Endothelial cell of umbilical vein (primary cell): Measurements from ENCODE around the gene TRNT1.

Source experiments
- CTCF ChIP-seq, 2 donors: IDR thresholded peaks; 1 replicate in 1 of 2; 2 replicates in 1 of 2; pipeline ENCODE4 v1.5.1; 2011; ENCODE audit warnings: low read length in 2 of 2, mild to moderate bottlenecking in 2 of 2, moderate library complexity in 2 of 2, control low read depth in 1 of 2, inconsistent platforms in 1 of 2, low read depth in 1 of 2; ENCODE audit not compliant: insufficient read depth in 1 of 2; ENCODE audit errors: extremely low read depth in 1 of 2
- EZH2 ChIP-seq: IDR thresholded peaks from 2 replicates; pipeline ENCODE4 v1.6.1; 2012; ENCODE audit warnings: borderline replicate concordance, low read depth, mild to moderate bottlenecking, moderate library complexity, low read length, inconsistent platforms; ENCODE audit not compliant: severe bottlenecking
- FOS ChIP-seq: IDR thresholded peaks from 2 replicates; pipeline ENCODE4 v1.6.1; 2011; ENCODE audit warnings: mild to moderate bottlenecking, low read length, moderate library complexity, borderline replicate concordance; ENCODE audit not compliant: insufficient read depth
- GATA2 ChIP-seq: IDR thresholded peaks from 2 replicates; pipeline ENCODE4 v1.7.0; 2011; ENCODE audit warnings: low read depth, mild to moderate bottlenecking, moderate library complexity, mixed read lengths, low read length; ENCODE audit not compliant: insufficient read length, insufficient read depth
- JUN ChIP-seq: IDR thresholded peaks from 2 replicates; pipeline ENCODE4 v1.6.1; 2011; ENCODE audit warnings: borderline replicate concordance, low read depth; ENCODE audit not compliant: insufficient read length, insufficient read depth
- MYC ChIP-seq: IDR thresholded peaks from one replicate; pipeline ENCODE4 v1.6.1; 2011; ENCODE audit warnings: mild to moderate bottlenecking, low read depth, low read length
- POLR2A ChIP-seq: IDR thresholded peaks from 2 replicates; pipeline ENCODE4 v1.6.1; 2012; ENCODE audit warnings: low read depth, mild to moderate bottlenecking, control low read depth, low read length
- POLR2AphosphoS5 ChIP-seq: IDR thresholded peaks from 2 replicates; pipeline ENCODE4 v1.6.1; 2012; ENCODE audit warnings: low read depth, mild to moderate bottlenecking, control low read depth, low read length, moderate library complexity; ENCODE audit not compliant: insufficient read depth
- TF ChIP-seq, protein P1 (sequence below): IDR thresholded peaks from 2 replicates; pipeline ENCODE4 v1.6.1; 2011; ENCODE audit not compliant: insufficient read depth, insufficient read length

- TF ChIP-seq CTCF (IDR thresholded peaks at IDR 0.05; ENCODE audit: extremely low read depth in 1 of 2, insufficient read depth in 1 of 2, low read depth in 1 of 2, low read length in 2 of 2): no peak
- TF ChIP-seq POLR2A: no peak
- no peak for TF ChIP-seq POLR2AphosphoS5
- TF ChIP-seq MYC: no peak
- no peak for TF ChIP-seq EZH2
- TF ChIP-seq, protein P1, sequence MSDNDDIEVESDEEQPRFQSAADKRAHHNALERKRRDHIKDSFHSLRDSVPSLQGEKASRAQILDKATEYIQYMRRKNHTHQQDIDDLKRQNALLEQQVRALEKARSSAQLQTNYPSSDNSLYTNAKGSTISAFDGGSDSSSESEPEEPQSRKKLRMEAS: no peak
- no peak for TF ChIP-seq JUN
- TF ChIP-seq FOS: no peak
- no peak for TF ChIP-seq GATA2
Measured at GRCh38 chr3:3080309-3080708, 46.4 kb upstream of the TRNT1 start.
